ENCODE results near the gene RNF17.

RNF17 gene

GRCh38 chr13:24858953-24859352, 95.0 kb downstream of the RNF17 start:
- DNase-seq (ENCODE audit: extremely low read depth in 1 of 2, low read depth in 1 of 2), result no peak

- no peak for DNase-seq (ENCODE audit: extremely low read depth in 1 of 2, low read depth in 1 of 2)
Observed at GRCh38 chr13:24860770-24861169, 96.8 kb downstream of the RNF17 start.

DNA sequence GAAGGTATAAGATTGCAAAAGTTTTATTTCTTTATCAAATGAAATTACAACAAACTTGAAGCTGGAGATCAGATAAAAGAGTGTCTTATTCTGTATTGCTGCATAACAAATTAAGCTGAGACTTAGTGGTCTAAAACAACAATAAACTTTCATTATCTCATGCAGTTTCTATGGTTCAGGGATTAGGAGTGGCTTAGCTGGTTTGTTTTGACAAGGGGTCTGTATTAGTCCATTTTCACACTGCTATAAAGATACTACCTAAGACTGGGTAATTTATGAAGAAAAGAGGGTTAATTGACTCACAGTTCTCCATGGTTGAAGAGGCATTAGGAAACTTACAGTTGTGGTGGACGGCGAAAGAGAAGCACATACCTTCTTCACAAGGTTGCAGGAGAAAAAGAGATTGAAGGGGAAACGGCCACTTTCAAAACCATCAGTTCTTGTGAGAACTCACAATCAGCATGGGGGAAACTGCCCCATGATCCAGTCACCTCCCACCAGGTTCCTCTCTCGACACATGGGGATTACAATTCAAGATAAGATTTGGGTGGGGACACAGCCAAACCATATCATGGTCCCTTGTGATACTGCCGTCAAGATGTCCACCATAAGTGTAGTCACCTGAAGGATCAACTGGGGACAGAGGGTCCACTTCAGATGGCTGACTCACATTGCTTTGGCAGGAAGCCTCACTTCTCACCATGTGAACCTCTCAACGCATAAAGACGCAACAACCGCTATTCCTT, 97.8 kb downstream of the RNF17 start:
- no peak for DNase-seq (ENCODE audit: extremely low read depth in 1 of 2, low read depth in 1 of 2)

GRCh38 chr13:24863748-24864540, 100.0 kb downstream of the RNF17 start:
- DNase-seq (ENCODE audit: extremely low read depth in 1 of 2, low read depth in 1 of 2), result no peak

DNA sequence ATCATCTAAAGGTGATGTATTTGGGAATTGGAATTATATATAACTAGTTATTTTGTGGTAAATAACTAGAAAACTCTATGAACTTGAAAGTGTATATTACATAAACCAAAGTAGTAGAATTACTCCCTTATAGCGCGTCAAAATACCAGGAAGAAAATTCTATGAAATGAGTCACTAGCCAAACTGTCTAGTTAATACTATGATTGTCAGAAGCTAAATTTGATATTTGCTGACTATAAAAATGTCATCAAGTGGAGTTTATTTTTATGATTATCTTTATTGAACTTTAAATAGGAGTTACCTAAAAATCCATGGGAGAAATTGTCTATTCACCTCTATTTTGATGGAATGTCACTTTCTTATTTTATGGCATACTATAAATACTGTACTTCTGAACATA, 100.6 kb downstream of the RNF17 start:
- no peak for DNase-seq (ENCODE audit: extremely low read depth in 1 of 2, low read depth in 1 of 2)

DNA sequence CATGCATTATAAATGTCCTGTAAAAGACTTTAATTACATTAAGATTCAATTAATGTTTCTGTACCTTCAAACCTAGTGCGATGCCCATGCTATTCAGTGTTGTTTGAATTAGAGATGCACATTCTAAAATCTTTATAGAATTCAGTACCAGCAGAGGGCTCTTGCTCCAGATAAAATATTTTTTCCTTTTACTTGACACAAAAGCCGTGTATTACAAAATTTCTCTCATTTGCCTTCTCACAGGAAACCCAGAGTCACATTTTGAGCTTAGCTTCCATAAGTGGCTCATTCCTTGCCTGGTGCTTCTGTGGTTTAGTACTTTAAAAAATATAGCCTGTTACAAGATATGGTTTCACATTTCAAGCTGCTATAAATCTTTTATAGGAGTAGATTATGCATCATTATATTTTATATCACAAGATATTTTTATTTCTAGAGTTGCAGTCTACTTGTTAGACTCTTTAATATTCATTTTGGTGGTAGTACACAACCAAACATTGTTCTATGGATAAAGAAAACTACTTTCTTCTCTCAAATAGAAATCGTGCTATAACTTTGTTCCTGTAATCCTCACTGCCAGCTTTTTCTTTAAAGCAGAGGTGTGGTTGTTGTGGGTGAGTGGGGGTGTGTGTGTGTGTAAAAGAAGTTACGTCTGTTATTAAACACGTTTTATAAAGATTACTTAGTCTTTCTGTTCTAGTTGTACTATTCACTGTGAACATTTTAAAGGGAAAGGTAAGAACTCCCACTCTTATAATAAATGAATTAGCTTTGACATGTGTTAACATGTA, 101.4 kb downstream of the RNF17 start:
- no peak for DNase-seq (ENCODE audit: extremely low read depth in 1 of 2, low read depth in 1 of 2)

DNA sequence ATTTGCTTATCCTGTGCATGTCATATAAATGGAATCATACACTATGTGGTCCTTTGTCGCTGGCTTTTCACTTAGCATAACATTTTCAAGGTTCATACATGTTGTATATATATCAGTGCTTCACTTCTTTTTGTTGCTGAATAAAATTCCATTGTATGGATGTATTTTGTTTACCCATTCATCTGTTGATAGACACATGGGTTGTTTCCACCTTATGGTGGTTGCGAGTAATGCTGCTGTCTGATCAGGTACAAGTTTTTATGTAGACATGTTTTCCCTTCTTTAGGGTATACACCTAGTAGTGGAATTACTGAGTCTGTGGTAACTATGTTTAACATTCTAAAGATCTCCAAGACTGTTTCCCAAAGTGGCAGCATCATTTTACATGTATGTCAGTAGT, 102.5 kb downstream of the RNF17 start:
- DNase-seq (ENCODE audit: extremely low read depth in 1 of 2, low read depth in 1 of 2), result no peak

DNA sequence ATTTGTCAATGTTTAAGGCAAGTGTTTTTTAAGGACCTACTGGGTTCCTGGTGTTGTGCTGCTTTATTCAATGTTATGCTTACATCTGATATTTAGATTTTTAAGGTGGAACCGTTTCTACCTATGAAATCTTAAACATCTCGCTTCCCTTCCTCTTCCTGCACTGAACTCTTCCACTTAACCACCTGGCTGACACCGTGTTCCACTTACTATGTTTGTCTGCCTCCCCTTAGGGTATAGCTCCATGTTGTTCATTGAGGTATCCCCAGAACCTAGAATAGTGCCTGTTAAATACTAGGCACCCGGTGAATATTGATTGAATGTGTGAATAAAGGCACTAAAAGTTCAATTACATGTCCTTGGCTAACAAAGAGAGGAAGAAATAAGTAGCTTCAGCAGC, 104.9 kb downstream of the RNF17 start:
- no peak for DNase-seq (ENCODE audit: extremely low read depth in 1 of 2, low read depth in 1 of 2)

DNA sequence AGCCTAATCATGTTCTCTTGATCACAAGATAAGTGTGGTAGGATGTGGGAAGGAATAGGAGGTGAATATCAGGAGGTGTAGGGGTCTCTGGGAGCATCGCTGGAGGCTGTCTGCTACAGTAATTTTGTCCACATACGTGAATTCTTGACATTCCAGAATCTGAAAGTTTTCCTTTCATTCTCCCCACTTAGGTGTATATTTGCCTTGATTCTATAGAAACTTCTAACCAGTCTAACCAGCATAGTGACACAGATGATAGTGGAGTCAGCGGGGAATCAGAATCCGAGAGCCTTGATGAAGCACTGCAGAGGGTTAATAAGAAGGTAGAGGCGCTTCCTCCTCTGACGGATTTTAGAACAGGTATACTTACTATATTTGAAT, 106.4 kb downstream of the RNF17 start:
- no peak for DNase-seq (ENCODE audit: extremely low read depth in 1 of 2, low read depth in 1 of 2)

DNA sequence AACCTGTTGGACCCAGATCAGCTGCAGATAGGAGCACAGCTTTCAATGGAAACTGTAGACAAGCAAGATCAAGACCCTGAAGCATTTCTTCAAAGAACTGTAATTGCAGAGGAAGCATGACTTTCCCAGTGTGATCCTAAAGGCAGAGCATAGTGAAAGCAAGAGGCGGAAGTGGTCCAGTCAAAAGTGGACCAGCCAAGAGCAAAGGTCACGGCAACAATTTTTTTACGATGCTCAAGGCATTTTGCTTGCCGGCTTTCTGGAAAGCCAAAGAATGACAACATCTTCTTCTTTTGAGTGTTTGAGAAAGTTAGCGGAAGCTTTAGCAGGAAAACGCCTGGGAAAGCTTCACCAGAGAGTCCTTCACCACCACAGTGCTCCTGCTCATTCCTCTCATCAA, 111.6 kb downstream of the RNF17 start:
- DNase-seq (ENCODE audit: extremely low read depth in 1 of 2, low read depth in 1 of 2), result no peak

- DNase-seq (ENCODE audit: extremely low read depth in 1 of 2, low read depth in 1 of 2), result no peak
Observed at GRCh38 chr13:24877531-24877930, 113.6 kb downstream of the RNF17 start.

DNA sequence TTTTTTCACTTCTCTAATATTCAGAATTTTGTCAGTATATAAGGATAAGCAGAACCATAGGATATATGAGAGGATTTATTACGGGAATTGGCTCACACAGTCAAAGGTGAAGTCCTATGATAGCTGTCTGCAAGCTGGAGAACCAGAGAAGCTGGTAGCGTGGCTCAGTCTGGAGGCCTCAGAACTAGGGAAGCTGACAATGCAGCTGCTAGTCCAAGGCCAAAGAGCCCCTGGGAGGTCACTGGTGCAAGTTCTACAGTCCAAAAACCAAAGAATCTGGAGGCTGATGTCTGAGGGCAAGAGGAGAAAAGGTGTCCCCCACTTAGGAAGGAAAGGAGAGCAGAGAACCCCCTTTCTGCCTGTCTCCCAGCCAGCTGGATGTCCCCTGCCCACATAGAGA, 114.4 kb downstream of the RNF17 start:
- no peak for DNase-seq (ENCODE audit: extremely low read depth in 1 of 2, low read depth in 1 of 2)

DNA sequence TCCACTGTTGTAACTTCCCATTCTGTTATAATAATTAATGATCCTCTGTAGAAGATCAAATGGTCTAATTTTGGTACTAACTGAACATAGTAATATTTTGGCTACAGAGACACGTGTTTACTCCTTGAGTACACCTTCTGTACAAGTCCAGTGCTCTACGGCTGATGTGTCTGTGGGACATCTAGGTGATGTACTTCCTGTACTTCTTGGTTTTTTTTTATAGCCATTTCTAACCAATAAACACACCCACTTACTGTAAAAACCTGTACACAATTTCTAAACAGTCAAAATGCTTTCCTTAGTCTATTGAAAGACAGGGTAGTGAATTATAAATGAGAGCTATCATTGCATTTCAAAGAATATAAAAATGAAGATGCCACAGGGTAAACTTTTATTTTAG, 118.7 kb downstream of the RNF17 start:
- DNase-seq (ENCODE audit: extremely low read depth in 1 of 2, low read depth in 1 of 2), result no peak

DNA sequence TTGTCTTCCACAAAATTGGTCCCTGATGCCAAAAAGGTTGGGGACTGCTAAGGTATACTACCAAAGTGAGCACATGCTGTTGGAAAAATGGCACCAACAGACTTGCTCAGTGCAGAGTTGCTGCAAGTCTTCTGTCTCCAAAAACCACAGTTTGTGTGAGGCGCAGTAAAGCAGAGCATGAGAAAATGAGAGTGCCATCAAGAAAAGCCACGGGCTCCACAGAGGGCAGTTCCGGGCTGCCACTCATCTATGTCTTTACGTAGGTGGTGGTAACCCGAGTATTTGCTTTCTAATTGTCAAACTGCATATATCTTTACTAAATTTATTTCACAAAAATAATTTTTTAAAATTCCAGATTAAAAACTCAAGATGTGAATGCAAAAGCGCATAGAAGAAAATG, 123.8 kb downstream of the RNF17 start:
- DNase-seq (ENCODE audit: extremely low read depth in 1 of 2, low read depth in 1 of 2), result no peak

GRCh38 chr13:24888291-24888931, 124.4 kb downstream of the RNF17 start:
- no peak for DNase-seq (ENCODE audit: extremely low read depth in 1 of 2, low read depth in 1 of 2)

GRCh38 chr13:24890256-24890655, 126.3 kb downstream of the RNF17 start:
- no peak for DNase-seq (ENCODE audit: extremely low read depth in 1 of 2, low read depth in 1 of 2)

- no peak for DNase-seq (ENCODE audit: extremely low read depth in 1 of 2, low read depth in 1 of 2)
Observed at GRCh38 chr13:24891476-24892108, 127.6 kb downstream of the RNF17 start.

- no peak for DNase-seq (ENCODE audit: extremely low read depth in 1 of 2, low read depth in 1 of 2)
Observed at GRCh38 chr13:24892829-24893228, 128.9 kb downstream of the RNF17 start.

DNA sequence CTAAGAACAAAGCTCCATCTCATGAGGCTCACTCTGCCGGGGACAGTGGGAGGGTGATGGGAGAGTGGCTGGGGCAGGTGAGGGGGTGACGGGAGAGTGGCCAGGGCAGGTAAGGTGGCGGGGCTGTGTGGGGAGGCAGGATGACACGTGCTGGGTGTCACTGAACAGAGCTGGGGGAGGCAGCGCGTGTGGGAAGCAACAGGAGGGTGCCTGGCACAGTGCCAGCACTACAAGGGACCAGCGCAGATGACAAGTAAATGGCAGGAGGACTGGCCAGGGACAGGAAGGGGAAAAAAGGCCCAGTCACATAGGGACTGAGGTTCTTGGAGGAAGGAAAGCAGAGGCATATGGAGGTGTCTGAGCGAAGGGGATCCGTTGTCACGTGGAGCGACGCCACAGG, 129.9 kb downstream of the RNF17 start:
- DNase-seq (ENCODE audit: extremely low read depth in 1 of 2, low read depth in 1 of 2), result no peak

- no peak for DNase-seq (ENCODE audit: extremely low read depth in 1 of 2, low read depth in 1 of 2)
Observed at GRCh38 chr13:24894277-24894971, 130.5 kb downstream of the RNF17 start.

Measured in activated CD8-positive, alpha-beta memory T cell treated with anti-CD3 and anti-CD28 coated beads for 1 hour (primary cell).